IPS-15b (cell line): ENCODE results near the gene MRPL33.
A peak's percentile ranks its signal among the peaks of the same experiment; 100 is the strongest.
"Not testable (repeated sequence)": the region's sequence is repeated elsewhere in the genome, so short reads cannot be mapped to it uniquely, and the experiment has no call there.

ENCODE experiments used
- H3K27me3 ChIP-seq: one replicate; pipeline ENCODE4 v1.6.1; 2013; ENCODE audit warnings: low read length; ENCODE audit not compliant: control insufficient read depth, insufficient read depth
- H3K36me3 ChIP-seq: one replicate; pipeline ENCODE4 v1.6.1; 2013; ENCODE audit warnings: low read length; ENCODE audit not compliant: control insufficient read depth, insufficient read depth
- H3K4me1 ChIP-seq: one replicate; pipeline ENCODE4 v1.6.1; 2013; ENCODE audit warnings: mild to moderate bottlenecking, low read length; ENCODE audit not compliant: control insufficient read depth, insufficient read depth
- H3K4me3 ChIP-seq: one replicate; pipeline ENCODE4 v1.5.1; 2013; ENCODE audit warnings: low read depth, low read length
- H3K9ac ChIP-seq: one replicate; pipeline ENCODE4 v1.6.1; 2013; ENCODE audit warnings: low read depth, mild to moderate bottlenecking, low read length
- H3K9me3 ChIP-seq: one replicate; pipeline ENCODE4 v1.6.1; 2013; ENCODE audit warnings: mild to moderate bottlenecking, low read length; ENCODE audit not compliant: control insufficient read depth, insufficient read depth

The MRPL33 gene

DNA sequence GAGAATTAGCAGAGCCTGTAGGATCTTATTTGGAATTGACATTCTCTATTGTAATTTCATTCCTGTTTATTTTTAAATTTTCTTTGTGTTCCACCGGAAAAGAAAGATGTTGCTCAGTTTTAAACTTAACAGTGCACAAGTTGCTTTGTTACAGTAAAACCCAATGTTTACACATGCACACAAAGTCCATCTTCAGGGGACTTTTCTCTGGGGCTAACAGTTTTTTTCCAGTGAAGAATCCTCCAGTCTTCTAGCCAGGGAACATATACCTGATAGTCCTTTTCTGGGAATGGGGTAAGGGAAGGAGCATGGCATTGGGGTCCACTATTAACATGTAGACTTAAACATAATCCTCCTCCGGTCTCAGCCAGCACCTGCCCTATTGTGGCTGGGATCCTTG, 25.2 kb upstream of the MRPL33 start:
- Histone ChIP-seq H3K4me3 (no peak overlapping the region), H3K9me3 (no peaks in the 10 kb centered on the region), H3K9ac (no peak overlapping the region), H3K27me3 (no peaks in the 10 kb centered on the region), H3K4me1 (no peaks in the 10 kb centered on the region), H3K36me3 (no peaks in the 10 kb centered on the region)

GRCh38 chr2:27747827-27748352, 23.6 kb upstream of the MRPL33 start:
- H3K9me3 ChIP-seq, result no peaks in the 10 kb centered on the region
- H3K27me3 ChIP-seq, result no peaks in the 10 kb centered on the region
- no peak overlapping the region for H3K4me3 ChIP-seq
- no peaks in the 10 kb centered on the region for H3K36me3 ChIP-seq
- no peak overlapping the region for H3K9ac ChIP-seq
- peaks cover 6% of the 10 kb centered on the region for H3K4me1 ChIP-seq

DNA sequence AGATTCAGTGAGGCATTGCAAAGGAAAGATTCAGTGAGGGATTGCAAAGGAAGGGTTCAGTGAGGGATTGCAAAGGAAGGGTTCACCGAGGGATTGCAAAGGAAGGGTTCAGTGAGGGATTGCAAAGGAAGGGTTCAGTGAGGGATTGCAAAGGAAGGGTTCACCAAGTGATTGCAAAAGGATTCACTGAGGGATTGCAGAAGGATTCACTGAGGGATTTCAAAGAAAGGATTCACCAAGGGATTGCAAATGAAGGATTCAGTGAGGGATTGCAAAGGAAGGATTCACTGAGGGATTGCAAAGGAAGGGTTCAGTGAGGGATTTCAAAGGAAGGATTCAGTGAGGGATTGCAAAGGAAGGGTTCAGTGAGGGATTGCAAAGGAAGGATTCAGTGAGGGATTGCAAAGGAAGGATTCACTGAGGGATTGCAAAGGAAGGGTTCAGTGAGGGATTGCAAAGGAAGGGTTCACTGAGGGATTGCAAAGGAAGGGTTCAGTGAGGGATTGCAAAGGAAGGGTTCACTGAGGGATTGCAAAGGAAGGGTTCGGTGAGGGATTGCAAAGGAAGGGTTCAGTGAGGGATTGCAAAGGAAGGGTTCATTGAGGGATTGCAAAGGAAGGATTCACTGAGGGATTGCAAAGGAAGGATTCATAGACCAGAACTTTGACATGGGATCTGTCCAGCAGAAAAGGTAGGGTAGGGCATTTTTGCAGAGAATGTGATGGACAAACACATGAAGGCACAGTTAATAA, 22.5 kb upstream of the MRPL33 start:
- not testable (repeated sequence) for H3K4me3 ChIP-seq, H3K36me3 ChIP-seq, H3K9ac ChIP-seq, H3K9me3 ChIP-seq, H3K27me3 ChIP-seq, H3K4me1 ChIP-seq

GRCh38 chr2:27751377-27751776, 20.1 kb upstream of the MRPL33 start:
- Histone ChIP-seq H3K9me3 (no peaks in the 10 kb centered on the region), H3K4me3 (no peak overlapping the region), H3K27me3 (no peaks in the 10 kb centered on the region), H3K4me1 (peaks cover 8% of the 10 kb centered on the region), H3K9ac (no peak overlapping the region), H3K36me3 (no peaks in the 10 kb centered on the region)

- peak overlapping the region; percentile 66 for H3K4me3 ChIP-seq
These were observed 18.8 kb upstream of the MRPL33 start for GRCh38 chr2:27752551-27753237.

GRCh38 chr2:27754138-27754588, 17.4 kb upstream of the MRPL33 start:
- Histone ChIP-seq H3K4me1 (peaks cover 8% of the 10 kb centered on the region), H3K9me3 (no peaks in the 10 kb centered on the region), H3K9ac (no peak overlapping the region), H3K36me3 (no peaks in the 10 kb centered on the region), H3K27me3 (no peaks in the 10 kb centered on the region), H3K4me3 (no peak overlapping the region)

More at GRCh38 chr2:27752551-27753237, 18.8 kb upstream of the MRPL33 start:
- H3K9ac ChIP-seq, result peak overlapping the region; percentile 84
- no peaks in the 10 kb centered on the region for H3K36me3 ChIP-seq
- no peaks in the 10 kb centered on the region for H3K9me3 ChIP-seq
- H3K27me3 ChIP-seq, result no peaks in the 10 kb centered on the region
- H3K4me1 ChIP-seq, result peaks cover 8% of the 10 kb centered on the region

DNA sequence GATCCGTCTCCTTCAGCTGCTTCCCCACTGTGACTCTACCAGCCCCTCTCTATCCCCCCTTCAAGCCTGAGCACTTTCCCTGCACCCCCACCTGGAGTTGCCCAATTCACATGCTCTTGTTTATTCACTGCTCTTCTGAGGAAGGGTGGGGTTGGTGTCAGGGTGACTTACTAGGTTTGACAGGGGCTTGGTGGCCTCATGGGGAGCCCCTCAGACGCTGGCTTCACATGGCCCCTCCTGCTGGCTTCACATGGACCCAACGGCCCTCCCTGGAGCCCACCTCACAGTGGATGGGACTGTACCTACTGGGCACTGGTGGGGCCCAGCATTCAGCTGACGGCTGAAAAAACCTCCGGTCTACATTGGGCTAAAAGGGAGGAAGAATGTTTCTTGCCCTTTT, 16.7 kb upstream of the MRPL33 start:
- H3K4me3 ChIP-seq, result no peak overlapping the region
- H3K9ac ChIP-seq, result no peak overlapping the region
- H3K4me1 ChIP-seq, result peaks cover 8% of the 10 kb centered on the region
- H3K27me3 ChIP-seq, result no peaks in the 10 kb centered on the region
- H3K36me3 ChIP-seq, result no peaks in the 10 kb centered on the region
- H3K9me3 ChIP-seq, result no peaks in the 10 kb centered on the region

GRCh38 chr2:27756091-27756490, 15.4 kb upstream of the MRPL33 start:
- no peak overlapping the region for H3K9ac ChIP-seq
- no peaks in the 10 kb centered on the region for H3K9me3 ChIP-seq
- no peak overlapping the region for H3K4me3 ChIP-seq
- no peaks in the 10 kb centered on the region for H3K36me3 ChIP-seq
- H3K4me1 ChIP-seq, result peaks cover 8% of the 10 kb centered on the region
- H3K27me3 ChIP-seq, result no peaks in the 10 kb centered on the region

DNA sequence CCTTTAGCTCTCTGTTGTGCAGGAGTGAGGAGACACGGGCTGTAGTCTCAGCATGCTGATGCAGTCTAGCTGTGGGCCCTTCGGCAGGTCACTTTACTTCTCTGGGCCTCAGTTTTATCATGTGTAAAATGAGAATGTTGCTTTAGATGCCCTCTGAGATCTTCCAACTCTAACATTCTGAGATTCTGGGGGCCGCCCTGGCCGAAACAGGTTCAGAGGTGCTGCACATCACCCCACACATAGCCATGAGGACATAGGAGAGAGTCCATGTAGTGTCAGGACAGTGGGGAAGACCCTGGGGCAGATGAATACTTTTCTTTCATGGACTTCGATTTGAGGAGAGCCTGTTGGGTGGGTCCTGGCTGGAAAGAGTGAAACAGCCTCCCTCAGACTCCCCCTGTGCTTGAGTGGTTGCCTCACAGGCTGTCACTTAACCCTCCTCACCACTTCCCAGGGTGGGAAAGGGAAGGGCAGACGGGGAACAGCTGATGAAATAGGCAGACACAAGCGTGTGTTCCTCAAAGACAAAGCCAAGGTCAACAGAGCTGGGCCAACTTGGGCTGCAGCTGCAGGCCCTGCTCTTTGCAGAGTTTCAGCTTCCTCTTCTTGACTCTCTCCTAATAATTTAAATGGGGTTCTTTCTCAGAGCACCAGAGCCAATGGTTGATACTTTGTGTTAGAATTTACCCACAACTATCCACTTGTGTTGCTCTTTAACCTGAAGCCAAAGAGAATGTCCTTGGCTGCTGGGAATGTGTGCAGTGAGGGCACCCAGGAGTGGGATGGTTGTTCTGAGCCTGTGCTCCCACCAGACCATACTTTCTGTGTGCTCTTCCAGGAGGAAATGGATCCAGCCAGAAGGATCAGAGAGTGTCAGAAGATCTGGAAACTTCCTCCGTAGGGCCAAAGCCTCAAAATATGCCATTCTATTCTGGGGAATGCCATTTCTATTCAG, 14.7 kb upstream of the MRPL33 start:
- Histone ChIP-seq H3K36me3 (no peaks in the 10 kb centered on the region), H3K9me3 (no peaks in the 10 kb centered on the region), H3K4me3 (no peak overlapping the region), H3K9ac (no peak overlapping the region), H3K4me1 (peaks cover 8% of the 10 kb centered on the region), H3K27me3 (no peaks in the 10 kb centered on the region)

DNA sequence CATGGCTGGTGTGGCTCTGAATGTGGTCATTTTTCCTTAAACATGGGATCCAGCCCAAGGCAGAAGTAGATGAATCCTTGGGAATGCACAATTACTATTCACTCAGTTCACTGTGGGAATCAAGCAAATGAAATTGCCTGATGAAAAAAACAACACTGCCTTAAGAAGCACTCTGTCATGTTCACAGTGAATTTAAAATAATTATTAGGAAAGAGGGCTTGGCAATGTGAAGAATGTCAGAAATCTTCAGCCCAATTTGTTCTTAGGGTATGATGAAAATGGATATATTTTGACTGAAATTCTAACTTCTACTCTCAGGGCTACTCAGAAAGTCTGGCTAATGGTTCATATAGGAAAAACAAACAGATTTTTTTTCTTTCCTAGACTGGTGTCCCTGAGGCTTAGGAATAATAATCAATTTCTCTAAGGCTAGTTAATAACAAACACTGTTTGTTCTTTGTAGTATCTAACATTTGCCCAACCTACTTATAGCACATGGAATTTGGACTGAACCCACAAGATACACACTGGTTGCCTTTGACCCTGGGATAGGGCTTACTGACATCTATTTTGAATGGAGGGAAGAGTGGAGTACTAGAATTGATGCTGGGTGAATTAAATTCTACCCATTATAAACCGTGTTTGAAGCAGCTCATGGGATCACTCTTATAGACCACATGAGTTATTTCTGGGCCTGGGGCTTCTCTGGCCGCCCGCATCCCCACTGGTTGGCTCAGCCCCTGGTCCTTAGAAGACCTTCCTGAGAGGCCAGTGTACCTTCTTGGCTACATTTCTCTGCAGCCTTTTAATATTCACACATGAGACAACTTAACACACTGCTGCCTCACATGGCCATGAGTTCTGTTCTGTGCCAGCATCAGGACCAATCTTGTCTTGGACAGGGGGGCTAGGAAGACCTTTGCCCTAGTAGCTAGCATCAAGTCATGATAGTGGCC, 8.3 kb upstream of the MRPL33 start:
- Histone ChIP-seq H3K4me1 (no peaks in the 10 kb centered on the region), H3K9ac (no peak overlapping the region), H3K9me3 (no peaks in the 10 kb centered on the region), H3K4me3 (no peak overlapping the region), H3K27me3 (no peaks in the 10 kb centered on the region), H3K36me3 (no peaks in the 10 kb centered on the region)
